ENCODE results near the gene VIPR1. TPM values are rescaled to one million over a fixed set of nuclear protein-coding genes. Genes with fewer than 3 reads are reported as not detected.

VIPR1 gene
- total RNA-seq (2014; rRNA removed; shearing (Covaris generic)) = 13.3 and 13.5 TPM in 2 replicates

GRCh38 chr3:42502429-42503250 lies at the start of gene VIPR1:
TSS of gene VIPR1 (plus strand) at chr3:42502643. CDS start at chr3:42502736, 93 bp downstream.

GRCh38 chr3:42581709-42582473 lies 79.4 kb downstream of the VIPR1 start, which contains the start of gene SEC22C:
TSS of gene SEC22C (minus strand) at chr3:42581967. CDS start at chr3:42569046, 12,921 bp downstream.

Small RNAs within 50 kb of the gene (small RNA-seq; reads per million reads assigned to genes)
- not detected for gene AC092047.1

Other genes starting within 250 kb of the VIPR1 start
- 0.80 and 1.4 TPM in 2 replicates for gene CCK, start 236.5 kb upstream of the VIPR1 start, total RNA-seq (2014; rRNA removed; shearing (Covaris generic))
- 0.34 TPM in 1 of 2 replicates, not detected in the other for gene LYZL4, start 92.0 kb upstream of the VIPR1 start, total RNA-seq (2014; rRNA removed; shearing (Covaris generic))
- gene SEC22C, start 79.3 kb downstream of the VIPR1 start, total RNA-seq (2014; rRNA removed; shearing (Covaris generic)) = 44.4 and 52.1 TPM in 2 replicates
- 19.2 and 24.2 TPM in 2 replicates for gene SS18L2, start 88.2 kb downstream of the VIPR1 start, total RNA-seq (2014; rRNA removed; shearing (Covaris generic))
- gene NKTR, start 98.0 kb downstream of the VIPR1 start, total RNA-seq (2014; rRNA removed; shearing (Covaris generic)) = 40.9 and 48.4 TPM in 2 replicates
- gene ZBTB47, start 151.1 kb downstream of the VIPR1 start, total RNA-seq (2014; rRNA removed; shearing (Covaris generic)) = 15.3 and 15.7 TPM in 2 replicates
- gene KLHL40, start 182.9 kb downstream of the VIPR1 start, total RNA-seq (2014; rRNA removed; shearing (Covaris generic)) = not detected in 2 replicates
- gene HHATL, start 200.2 kb downstream of the VIPR1 start, total RNA-seq (2014; rRNA removed; shearing (Covaris generic)) = not detected in 2 replicates

Measured in A375 (cell line).